Lung (tissue), 12 donors: ENCODE data around the gene HOXC9. TPM values are rescaled to one million over a fixed set of nuclear protein-coding genes. Genes with fewer than 3 reads are reported as not detected.

Experiments used
- ATAC-seq: fragments of 200-7000 bp; cut with Tn5 transposase; one replicate; pipeline ENCODE4 v1.9.1; 2020; ENCODE audit warnings: moderate number of reproducible peaks; ENCODE audit not compliant: insufficient read depth, low FRiP score
- DNase-seq, 3 donors: peaks; one replicate each; pipeline ENCODE4 v3.0.0-alpha.2; 2013 to 2017
- H3K27ac ChIP-seq, 2 donors: one replicate each; pipeline ENCODE4 v1.5.1; 2013; ENCODE audit warnings: mild to moderate bottlenecking in 2 of 2, moderate library complexity in 2 of 2, control low read depth in 1 of 2, inconsistent platforms in 1 of 2, low read depth in 1 of 2, low read length in 1 of 2
- H3K27me3 ChIP-seq, 3 donors: one replicate each; pipeline ENCODE4 v1.5.1; 2013; ENCODE audit warnings: low read length in 2 of 3; ENCODE audit not compliant: control insufficient read depth in 3 of 3, insufficient read depth in 3 of 3
- H3K36me3 ChIP-seq, 4 donors: one replicate each; pipeline ENCODE4 v1.5.1; 2013; ENCODE audit warnings: low read length in 4 of 4, mild to moderate bottlenecking in 1 of 4, moderate library complexity in 1 of 4; ENCODE audit not compliant: control insufficient read depth in 4 of 4, insufficient read depth in 4 of 4
- H3K4me1 ChIP-seq, 5 donors: one replicate each; pipeline ENCODE4 v1.5.1; 2013; ENCODE audit warnings: low read length in 5 of 5, mild to moderate bottlenecking in 2 of 5, moderate library complexity in 1 of 5; ENCODE audit not compliant: control insufficient read depth in 5 of 5, insufficient read depth in 5 of 5
- H3K4me3 ChIP-seq: one replicate; pipeline ENCODE4 v1.5.1; 2013; ENCODE audit warnings: mild to moderate bottlenecking, control low read depth, moderate library complexity
- H3K9ac ChIP-seq, 2 donors: one replicate each; pipeline ENCODE4 v1.5.1; 2013; ENCODE audit warnings: low read length in 2 of 2, control low read depth in 1 of 2; ENCODE audit not compliant: insufficient read depth in 1 of 2
- H3K9me3 ChIP-seq, 4 donors: one replicate each; pipeline ENCODE4 v1.5.1; 2013; ENCODE audit warnings: low read length in 3 of 4, mild to moderate bottlenecking in 1 of 4, moderate library complexity in 1 of 4; ENCODE audit not compliant: control insufficient read depth in 4 of 4, insufficient read depth in 3 of 4
- CTCF ChIP-seq: IDR thresholded peaks from 2 replicates; pipeline ENCODE4 v1.5.1; 2012; ENCODE audit warnings: mild to moderate bottlenecking; ENCODE audit errors: control extremely low read depth, extremely low read depth
- WGBS, 2 donors: extraction: QIAGEN DNeasy Blood & Tissue Kit; methylation state at CpG; one replicate each; pipeline ENCODE4 v1.1.7; 2013; 5-methylcytosine and 5-hydroxymethylcytosine counted together
- polyA plus RNA-seq, 2 donors: library from polyadenylated mRNA; stranded (reverse); fragments of 200-250 nt; gene quantifications; one replicate each; pipeline ENCODE4 v1.2.1, GENCODE V29; 2013
- total RNA-seq, 2 donors: library from RNA; depleted of rRNA in 1 of 2; stranded (reverse); fragments of >200 nt in 1 of 2; gene quantifications; one replicate each; pipeline ENCODE4 v1.2.1, GENCODE V29; 2014 to 2021
- donor health status: control.
- donor health status: control.
- donor health status: Bipolar disorder and iron deficiency.
- donor health status: healthy.
- donor health status: DM: yes; HTN: yes; CAD: no.

The HOXC9 gene
- total and polyA plus RNA-seq, 4 donors, result 0.08 to 0.18 TPM; not detected in 2

DNA sequence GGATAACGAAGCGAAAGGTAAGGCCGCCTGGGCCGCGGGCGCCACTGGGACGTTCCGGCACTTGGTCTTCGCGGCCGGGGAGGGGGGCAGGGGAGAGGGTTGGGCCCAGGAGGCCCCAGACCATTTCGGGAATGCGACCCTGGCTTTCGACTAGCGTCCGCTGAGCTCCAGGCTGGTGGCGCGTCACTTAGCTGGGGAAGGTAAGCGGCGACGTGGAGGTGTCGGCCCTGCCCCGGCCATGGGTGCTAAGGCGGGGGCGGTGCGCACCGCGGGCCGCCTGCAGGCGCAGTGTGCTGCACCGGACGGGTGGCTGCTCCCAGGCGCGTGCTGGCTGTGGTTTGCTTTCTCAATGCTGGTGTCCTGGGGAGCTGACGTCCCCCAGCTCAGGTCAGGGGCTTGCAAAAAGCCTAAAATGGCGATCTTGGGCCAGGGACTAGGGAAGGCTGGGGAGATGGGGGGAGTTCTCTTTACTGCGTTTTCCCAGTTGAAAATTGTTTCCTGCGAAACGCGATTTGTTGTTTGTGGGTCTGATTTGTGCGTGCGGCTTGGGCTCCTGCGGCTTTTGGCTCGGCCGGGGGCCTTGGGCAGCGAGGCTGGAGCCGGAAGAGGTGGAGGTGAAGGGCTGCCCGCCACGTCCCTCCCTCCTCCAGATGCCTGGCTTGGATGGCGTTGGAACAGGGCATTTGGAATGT, 13.8 kb upstream of the HOXC9 start:
- no peak for ATAC-seq
- no peak for TF ChIP-seq CTCF
- Histone ChIP-seq H3K27me3 (peaks cover 32 to 98% (median 90%) of the 10 kb centered on the region in 3 donors), H3K4me1 (peaks cover 0 to 17% (median 10%) of the 10 kb centered on the region in 5 donors), H3K9ac (no peak overlapping the region), H3K4me3 (no peak overlapping the region), H3K9me3 (peaks cover 0 to 21% (median 0%) of the 10 kb centered on the region in 4 donors), H3K36me3 (no peaks in the 10 kb centered on the region), H3K27ac (no peak overlapping the region)
- 4 to 5% methylated on average over 47 to 50 of the region's 50 CpGs for WGBS, 2 donors
- DNase-seq, result no peak

DNA sequence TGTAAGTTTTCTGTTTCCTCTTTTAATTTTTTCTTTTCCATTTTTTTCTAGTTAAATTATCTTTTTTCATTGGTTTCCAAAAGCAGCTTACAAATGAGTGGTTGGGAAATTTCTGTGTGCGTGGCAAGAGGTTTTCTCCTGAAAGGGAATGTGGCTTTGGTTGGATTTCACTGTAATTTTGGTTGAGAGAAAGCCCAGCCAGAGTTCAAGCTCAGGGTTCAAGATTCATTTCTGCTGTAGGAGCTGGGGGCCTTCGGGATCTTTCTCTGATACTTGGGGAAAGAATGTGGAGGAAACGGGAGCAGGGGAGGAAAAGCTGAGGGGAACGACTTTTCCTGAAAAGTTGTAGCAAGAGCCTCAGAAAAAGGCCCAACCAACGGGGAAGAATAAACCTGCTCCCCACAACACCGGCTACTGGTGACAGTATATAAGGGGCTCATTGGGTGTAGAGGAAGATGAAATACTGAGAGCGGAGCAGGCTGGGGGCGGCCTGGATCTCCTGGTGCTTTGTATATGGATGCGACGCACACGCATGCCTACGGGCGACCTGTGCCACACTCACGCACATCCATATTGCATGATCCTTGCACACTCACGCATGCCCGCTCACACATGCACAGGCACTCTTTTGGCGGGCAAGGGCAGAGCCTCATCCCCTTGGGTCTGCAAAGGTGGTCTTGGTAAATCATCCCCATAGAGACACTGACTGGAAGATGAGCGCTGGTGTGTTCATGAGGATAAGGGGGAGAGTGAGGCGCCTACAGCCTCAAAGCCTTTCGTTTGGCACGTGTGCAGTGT, 13.1 kb upstream of the HOXC9 start:
- H3K27ac ChIP-seq, result no peak overlapping the region
- H3K36me3 ChIP-seq, result no peaks in the 10 kb centered on the region
- peaks cover 0 to 21% (median 0%) of the 10 kb centered on the region in 4 donors for H3K9me3 ChIP-seq
- 25 to 35% methylated on average over 21 of the region's 21 CpGs for WGBS, 2 donors
- H3K9ac ChIP-seq, result no peak overlapping the region
- H3K4me3 ChIP-seq, result no peak overlapping the region
- no peak for TF ChIP-seq CTCF
- H3K27me3 ChIP-seq, result peaks cover 32 to 98% (median 90%) of the 10 kb centered on the region in 3 donors
- ATAC-seq, result no peak
- peaks cover 0 to 17% (median 10%) of the 10 kb centered on the region in 5 donors for H3K4me1 ChIP-seq
- no peak for DNase-seq

GRCh38 chr12:53987787-53988230, 12.2 kb upstream of the HOXC9 start:
- no peak overlapping the region for H3K4me3 ChIP-seq
- ATAC-seq (no peak), DNase-seq (no peak)
- no peak overlapping the region for H3K9ac ChIP-seq
- peaks cover 30 to 98% (median 90%) of the 10 kb centered on the region in 3 donors for H3K27me3 ChIP-seq
- WGBS, 2 donors, result 10 to 20% methylated on average over 4 of the region's 4 CpGs
- H3K36me3 ChIP-seq, result no peaks in the 10 kb centered on the region
- H3K4me1 ChIP-seq, result peaks cover 0 to 17% (median 10%) of the 10 kb centered on the region in 5 donors
- no peak overlapping the region for H3K27ac ChIP-seq
- H3K9me3 ChIP-seq, result peaks cover 0 to 18% (median 0%) of the 10 kb centered on the region in 4 donors
- no peak for TF ChIP-seq CTCF
